ENCODE data around the gene KIR2DL4. TPM values are rescaled to one million over a fixed set of nuclear protein-coding genes. Genes with fewer than 3 reads are reported as not detected.
"Not testable (repeated sequence)": the region's sequence is repeated elsewhere in the genome, so short reads cannot be mapped to it uniquely, and the experiment has no call there.

KIR2DL4 gene
- total RNA-seq, 4 donors from 2014 or later: 1.4 to 2.1 TPM; not detected in 2

GRCh38 chr19:54828064-54828463 is 24.7 kb downstream of the KIR2DL4 start:
- WGBS, 2 donors (ENCODE audit: low coverage in 1 of 2): 68 to 73% methylated on average over 3 to 8 of the region's 8 CpGs
- H3K4me3 ChIP-seq; H3K4me1 ChIP-seq; H3K36me3 ChIP-seq; DNase-seq; intact Hi-C loops (cut with DNase I; ENCODE audit: low total_unique reads); H3K27me3 ChIP-seq; in situ Hi-C loops (cut with MboI; ENCODE audit: low pct_ligation_motif_present in 1 of 4, low pct_unique_long_range_greater_than_20kb in 1 of 4, low sequenced_read_pairs in 3 of 4); H3K27ac ChIP-seq; H3K9me3 ChIP-seq: not testable (repeated sequence)

GRCh38 chr19:54832496-54832895 is 29.1 kb downstream of the KIR2DL4 start, which contains the start of gene KIR2DS4:
Gene KIR2DS4 (plus strand): TSS chr19:54832676.
- intact Hi-C loops (cut with DNase I; ENCODE audit: low total_unique reads); H3K36me3 ChIP-seq; H3K27me3 ChIP-seq; H3K9me3 ChIP-seq; H3K4me1 ChIP-seq; in situ Hi-C loops (cut with MboI; ENCODE audit: low pct_ligation_motif_present in 1 of 4, low pct_unique_long_range_greater_than_20kb in 1 of 4, low sequenced_read_pairs in 3 of 4); H3K4me3 ChIP-seq; DNase-seq; H3K27ac ChIP-seq: not testable (repeated sequence)
- WGBS, 2 donors (ENCODE audit: low coverage in 1 of 2): 88% methylated on average over 12 of the region's 14 CpGs; no CpG with 5 or more reads in 1 of the 2 donors

GRCh38 chr19:54835126-54835525 is 31.7 kb downstream of the KIR2DL4 start:
- H3K4me3 ChIP-seq; intact Hi-C loops (cut with DNase I; ENCODE audit: low total_unique reads); H3K27ac ChIP-seq; in situ Hi-C loops (cut with MboI; ENCODE audit: low pct_ligation_motif_present in 1 of 4, low pct_unique_long_range_greater_than_20kb in 1 of 4, low sequenced_read_pairs in 3 of 4); H3K27me3 ChIP-seq; H3K36me3 ChIP-seq; DNase-seq; H3K4me1 ChIP-seq; H3K9me3 ChIP-seq: not testable (repeated sequence)
- whole genome bisulfite sequencing, 2 donors (ENCODE audit: low coverage in 1 of 2): 77% methylated on average over 3 of the region's 5 CpGs; no CpG with 5 or more reads in 1 of the 2 donors

- in situ Hi-C loops (cut with MboI; ENCODE audit: low pct_ligation_motif_present in 1 of 4, low pct_unique_long_range_greater_than_20kb in 1 of 4, low sequenced_read_pairs in 3 of 4); H3K27me3 ChIP-seq; H3K9me3 ChIP-seq; DNase-seq; H3K4me1 ChIP-seq; H3K4me3 ChIP-seq; H3K36me3 ChIP-seq; intact Hi-C loops (cut with DNase I; ENCODE audit: low total_unique reads); H3K27ac ChIP-seq: not testable (repeated sequence)
- WGBS, 2 donors (ENCODE audit: low coverage in 1 of 2): 56% methylated on average over 2 of the region's 2 CpGs; no CpG with 5 or more reads in 1 of the 2 donors
Measured at GRCh38 chr19:54837522-54837921, 34.1 kb downstream of the KIR2DL4 start.

- H3K4me3 ChIP-seq; intact Hi-C loops (cut with DNase I; ENCODE audit: low total_unique reads); H3K9me3 ChIP-seq; DNase-seq; H3K4me1 ChIP-seq; in situ Hi-C loops (cut with MboI; ENCODE audit: low pct_ligation_motif_present in 1 of 4, low pct_unique_long_range_greater_than_20kb in 1 of 4, low sequenced_read_pairs in 3 of 4); H3K27ac ChIP-seq; H3K36me3 ChIP-seq; H3K27me3 ChIP-seq: not testable (repeated sequence)
- WGBS, 2 donors (ENCODE audit: low coverage in 1 of 2): 75% methylated on average over 8 of the region's 8 CpGs; no CpG with 5 or more reads in 1 of the 2 donors
Measured at GRCh38 chr19:54843171-54843570, 39.8 kb downstream of the KIR2DL4 start.

- H3K4me1 ChIP-seq; H3K36me3 ChIP-seq; H3K27ac ChIP-seq; intact Hi-C loops (cut with DNase I; ENCODE audit: low total_unique reads); H3K9me3 ChIP-seq; H3K27me3 ChIP-seq; DNase-seq; H3K4me3 ChIP-seq: not testable (repeated sequence)
- in situ Hi-C loops (cut with MboI; ENCODE audit: low pct_ligation_motif_present in 1 of 4, low pct_unique_long_range_greater_than_20kb in 1 of 4, low sequenced_read_pairs in 3 of 4): loop anchor here in 1 of 4 donors (5.0 kb wide), 1 partner anchor 33 kb away; the partner anchor contains the start of gene KIR3DL1
- 86 to 90% methylated on average over 1 to 16 of the region's 16 CpGs for WGBS, 2 donors (ENCODE audit: low coverage in 1 of 2)
Measured at GRCh38 chr19:54850061-54850640, 46.7 kb downstream of the KIR2DL4 start, which contains the start of gene KIR3DL2. Gene KIR3DL2 (plus strand): TSS chr19:54850443. CDS start chr19:54850476, 33 bp downstream.

- no peaks in the 10 kb centered on the region for H3K27me3 ChIP-seq
- TF ChIP-seq CTCF (IDR thresholded peaks at IDR 0.05) (no peak), EP300 (IDR thresholded peaks at IDR 0.05; ENCODE audit: low read depth) (no peak), POLR2A (IDR thresholded peaks at IDR 0.05) (no peak), POLR2AphosphoS5 (IDR thresholded peaks at IDR 0.05) (no peak)
- no peaks in the 10 kb centered on the region for H3K36me3 ChIP-seq
- WGBS, 2 donors (ENCODE audit: low coverage in 1 of 2): 55 to 57% methylated on average over 1 to 2 of the region's 2 CpGs
- in situ Hi-C loops (cut with MboI; ENCODE audit: low pct_ligation_motif_present in 1 of 4, low pct_unique_long_range_greater_than_20kb in 1 of 4, low sequenced_read_pairs in 3 of 4): loop anchor here in 1 of 4 donors (5.0 kb wide), 1 partner anchor 34 kb away; the partner anchor contains the start of gene KIR3DL1
- intact Hi-C loops (cut with DNase I; ENCODE audit: low total_unique reads): no loop called here
- no peak overlapping the region for H3K4me3 ChIP-seq
- H3K9me3 ChIP-seq: no peaks in the 10 kb centered on the region
- DNase-seq: no peak
- H3K4me1 ChIP-seq: no peaks in the 10 kb centered on the region
- no peak overlapping the region for H3K27ac ChIP-seq
Measured at GRCh38 chr19:54850930-54851329, 47.5 kb downstream of the KIR2DL4 start.

Data from transverse colon (tissue), 4 donors.